ENCODE data around the gene DYNLT2B.

- no peak for TF ChIP-seq CTCF (IDR thresholded peaks at IDR 0.05; ENCODE audit: insufficient read depth, low read length)
- TF ChIP-seq GABPA (IDR thresholded peaks at IDR 0.05; ENCODE audit: low read depth): no peak
- TF ChIP-seq REST (IDR thresholded peaks at IDR 0.05; ENCODE audit: insufficient replicate concordance, low read depth): no peak
- TF ChIP-seq POLR2AphosphoS5 (IDR thresholded peaks at IDR 0.05; ENCODE audit: low read depth): no peak
- TF ChIP-seq SPI1 (IDR thresholded peaks at IDR 0.05; ENCODE audit: borderline replicate concordance, low read depth): no peak
These were observed 42.9 kb downstream of the DYNLT2B start for GRCh38 chr3:196275126-196275525.
